Endodermal cell (in vitro differentiated cells): Measurements from ENCODE around the gene DNM3. TPM values are rescaled to one million over a fixed set of nuclear protein-coding genes. Genes with fewer than 3 reads are reported as not detected.

Source experiments
- DNase-seq: peaks from one replicate; pipeline ENCODE4 v3.0.0-alpha.2; 2017
- H3K27ac ChIP-seq: 2 replicates; pipeline ENCODE4 v1.5.1; 2013; ENCODE audit warnings: mild to moderate bottlenecking, low read depth, low read length, moderate library complexity
- H3K27me3 ChIP-seq: 2 replicates; pipeline ENCODE4 v1.6.1; 2013; ENCODE audit warnings: mild to moderate bottlenecking, low read length, moderate library complexity; ENCODE audit not compliant: insufficient read depth, control insufficient read depth, poor library complexity, severe bottlenecking
- H3K36me3 ChIP-seq: 2 replicates; pipeline ENCODE4 v1.7.0; 2013; ENCODE audit warnings: mild to moderate bottlenecking, low read length, moderate library complexity; ENCODE audit not compliant: control insufficient read depth, insufficient read depth
- H3K4me1 ChIP-seq: one replicate; pipeline ENCODE4 v1.7.0; 2013; ENCODE audit warnings: low read length; ENCODE audit not compliant: control insufficient read depth, insufficient read depth
- H3K4me3 ChIP-seq: 2 replicates; pipeline ENCODE4 v1.5.1; 2013; ENCODE audit warnings: mild to moderate bottlenecking, low read length, moderate library complexity
- H3K9ac ChIP-seq: 2 replicates; pipeline ENCODE4 v1.6.1; 2013; ENCODE audit warnings: mild to moderate bottlenecking, low read length, moderate library complexity; ENCODE audit not compliant: poor library complexity, severe bottlenecking; ENCODE audit errors: extremely low read depth
- H3K9me3 ChIP-seq: 2 replicates; pipeline ENCODE4 v1.6.1; 2013; ENCODE audit warnings: mild to moderate bottlenecking, low read length, moderate library complexity; ENCODE audit not compliant: control insufficient read depth
- H3K27ac Mint-ChIP-seq: 2 replicates; pipeline ENCODE4 v1.8.0; 2020; ENCODE audit warnings: mixed read lengths
- H3K27me3 Mint-ChIP-seq: 2 replicates; pipeline ENCODE4 v1.8.0; 2021; ENCODE audit warnings: mild to moderate bottlenecking, mixed read lengths; ENCODE audit not compliant: insufficient read depth
- H3K36me3 Mint-ChIP-seq: 2 replicates; pipeline ENCODE4 v1.8.0; 2020; ENCODE audit warnings: low read depth, mixed read lengths
- H3K4me1 Mint-ChIP-seq: 2 replicates; pipeline ENCODE4 v1.8.0; 2020; ENCODE audit warnings: mixed read lengths
- H3K4me3 Mint-ChIP-seq: 2 replicates; pipeline ENCODE4 v1.8.0; 2020; ENCODE audit warnings: mild to moderate bottlenecking, moderate library complexity, mixed read lengths
- H3K9me3 Mint-ChIP-seq: 2 replicates; pipeline ENCODE4 v1.8.0; 2020; ENCODE audit warnings: mild to moderate bottlenecking, mixed read lengths
- CTCF ChIP-seq: fragments of 200-600 bp; sonication (generic); conservative IDR thresholded peaks from 2 replicates; pipeline ENCODE4 v1.5.0; 2021; ENCODE audit warnings: antibody characterized with exemption, mild to moderate bottlenecking
- WGBS, 2 experiments: methylation state at CpG; one replicate each; pipeline versions ENCODE4 v1.1.5 to v1.1.7; 2013; ENCODE audit warnings: missing lambda C conversion rate in 2 of 2, mixed read lengths in 1 of 2; ENCODE audit not compliant: insufficient coverage in 1 of 2, insufficient read length in 1 of 2; 5-methylcytosine and 5-hydroxymethylcytosine counted together
- total RNA-seq, 2 donors: library from RNA; stranded (reverse); fragmentation: NEBNext Ultra II Directional in 1 of 2; extraction: Animal tissue kit (Norgen Biotek cat#: 25700) in 1 of 2; gene quantifications; 2 replicates in 1 of 2; 3 replicates in 1 of 2; pipeline ENCODE4 v1.2.1, GENCODE V29; 2021

The DNM3 gene
- total RNA-seq, 2 donors from 2014 or later: 0.53 to 1.8 TPM

DNA sequence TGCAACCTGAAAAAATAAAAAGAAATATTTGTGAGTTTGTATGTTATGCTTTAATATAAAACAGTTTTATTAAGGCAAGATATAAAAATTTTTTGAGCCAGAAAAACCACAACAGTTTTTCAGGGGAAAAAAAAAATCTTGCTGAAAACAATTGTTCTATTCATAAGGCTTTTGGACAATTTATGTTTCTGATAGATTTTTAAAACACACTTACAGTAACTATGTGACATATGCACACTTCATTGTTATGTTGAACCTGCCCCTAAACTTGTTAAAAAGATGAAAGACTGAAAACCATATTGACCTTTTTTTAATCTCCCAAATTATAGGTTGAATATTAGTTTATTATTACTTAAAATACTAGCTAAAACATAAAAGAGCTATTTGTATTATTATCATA lies 299.3 kb downstream of the DNM3 start:
- DNase-seq: no peak
- no peak overlapping the region for H3K27ac ChIP-seq
- H3K4me3 Mint-ChIP-seq: no peak overlapping the region
- H3K9me3 Mint-ChIP-seq: no peaks in the 10 kb centered on the region
- no peaks in the 10 kb centered on the region for H3K27me3 Mint-ChIP-seq
- H3K4me1 ChIP-seq: peaks cover 4% of the 10 kb centered on the region
- no peak overlapping the region for H3K4me3 ChIP-seq
- no peaks in the 10 kb centered on the region for H3K36me3 Mint-ChIP-seq
- no peak for TF ChIP-seq CTCF
- H3K9me3 ChIP-seq: no peaks in the 10 kb centered on the region
- H3K27me3 ChIP-seq: no peaks in the 10 kb centered on the region
- no peak overlapping the region for H3K9ac ChIP-seq
- peaks cover 16% of the 10 kb centered on the region for H3K4me1 Mint-ChIP-seq
- no peak overlapping the region for H3K27ac Mint-ChIP-seq
- H3K36me3 ChIP-seq: no peaks in the 10 kb centered on the region

- peaks cover 22% of the 10 kb centered on the region for H3K4me1 Mint-ChIP-seq
- Histone ChIP-seq H3K4me1 (peaks cover 4% of the 10 kb centered on the region), H3K4me3 (no peak overlapping the region), H3K27me3 (no peaks in the 10 kb centered on the region), H3K27ac (no peak overlapping the region), H3K36me3 (no peaks in the 10 kb centered on the region), H3K9me3 (no peaks in the 10 kb centered on the region), H3K9ac (no peak overlapping the region)
- no peaks in the 10 kb centered on the region for H3K36me3 Mint-ChIP-seq
- no peaks in the 10 kb centered on the region for H3K9me3 Mint-ChIP-seq
- no peak for TF ChIP-seq CTCF
- no peak overlapping the region for H3K4me3 Mint-ChIP-seq
- DNase-seq: no peak
- no peak overlapping the region for H3K27ac Mint-ChIP-seq
- WGBS, 2 experiments: 50 to 82% methylated on average over 1 to 4 of the region's 7 CpGs
- H3K27me3 Mint-ChIP-seq: no peaks in the 10 kb centered on the region
Measured at GRCh38 chr1:172141341-172141881, 300.1 kb downstream of the DNM3 start.

DNA sequence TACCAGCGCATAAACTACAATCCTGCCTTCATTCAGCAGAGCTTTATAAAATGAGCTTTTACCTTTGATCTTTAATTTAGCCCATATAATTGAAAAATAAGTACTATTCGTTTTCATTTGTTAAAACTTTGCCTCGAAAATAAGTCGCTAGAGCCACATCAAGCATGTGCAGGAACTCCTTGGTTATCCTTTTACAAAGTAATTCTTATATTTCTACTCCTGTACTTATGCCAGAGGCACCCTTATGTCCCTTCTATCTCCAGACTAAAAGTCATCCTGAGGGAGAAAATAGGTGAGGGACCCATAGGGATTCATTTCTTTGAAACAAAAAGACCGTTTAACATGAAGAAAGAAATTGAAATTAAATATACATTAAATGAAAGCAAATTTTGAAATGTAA lies 301.0 kb downstream of the DNM3 start:
- no peak overlapping the region for H3K4me3 ChIP-seq
- H3K27me3 Mint-ChIP-seq: no peaks in the 10 kb centered on the region
- H3K4me1 ChIP-seq: peaks cover 4% of the 10 kb centered on the region
- H3K27me3 ChIP-seq: no peaks in the 10 kb centered on the region
- no peak overlapping the region for H3K9ac ChIP-seq
- 91 to 100% methylated on average over 3 to 4 of the region's 5 CpGs for WGBS, 2 experiments
- DNase-seq: no peak
- no peaks in the 10 kb centered on the region for H3K36me3 Mint-ChIP-seq
- H3K36me3 ChIP-seq: no peaks in the 10 kb centered on the region
- H3K27ac ChIP-seq: no peak overlapping the region
- H3K4me1 Mint-ChIP-seq: peaks cover 22% of the 10 kb centered on the region
- H3K9me3 Mint-ChIP-seq: no peaks in the 10 kb centered on the region
- no peak for TF ChIP-seq CTCF
- no peak overlapping the region for H3K27ac Mint-ChIP-seq
- no peaks in the 10 kb centered on the region for H3K9me3 ChIP-seq
- no peak overlapping the region for H3K4me3 Mint-ChIP-seq
